ENCODE measurements around the gene SEPTIN7.

SEPTIN7 gene

DNA sequence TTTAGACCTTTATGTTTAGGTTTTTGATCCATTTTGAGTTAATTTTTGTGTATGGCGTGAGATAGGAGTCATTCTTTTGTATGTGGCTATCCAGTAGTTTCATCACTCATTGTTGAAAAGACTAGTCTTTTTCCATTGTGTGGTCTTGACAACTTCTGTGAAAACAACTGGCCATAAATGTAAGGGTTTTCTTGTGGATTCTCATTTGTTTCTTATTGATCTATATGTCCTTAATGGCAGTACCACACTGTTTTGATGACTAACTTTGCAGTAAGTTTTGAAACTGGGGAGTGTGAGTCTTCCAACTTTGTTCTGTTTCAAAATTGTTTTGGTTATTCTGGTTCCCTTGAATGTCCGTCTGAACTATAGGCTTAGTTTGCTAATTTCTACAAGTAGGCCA is 16.3 kb downstream of the SEPTIN7 start:
- Histone ChIP-seq H3K27me3 (no peaks in the 10 kb centered on the region), H3K9me3 (no peaks in the 10 kb centered on the region), H3K36me3 (no peaks in the 10 kb centered on the region), H3K4me1 (ENCODE audit: control insufficient read depth in 1 of 2, insufficient read depth in 1 of 2, low read depth in 1 of 2, low read length in 1 of 2) (no peaks in the 10 kb centered on the region), H3K4me3 (ENCODE audit: low read depth in 1 of 2, low read length in 1 of 2) (no peak overlapping the region), H3K27ac (no peak overlapping the region)
- TF ChIP-seq, protein P1, sequence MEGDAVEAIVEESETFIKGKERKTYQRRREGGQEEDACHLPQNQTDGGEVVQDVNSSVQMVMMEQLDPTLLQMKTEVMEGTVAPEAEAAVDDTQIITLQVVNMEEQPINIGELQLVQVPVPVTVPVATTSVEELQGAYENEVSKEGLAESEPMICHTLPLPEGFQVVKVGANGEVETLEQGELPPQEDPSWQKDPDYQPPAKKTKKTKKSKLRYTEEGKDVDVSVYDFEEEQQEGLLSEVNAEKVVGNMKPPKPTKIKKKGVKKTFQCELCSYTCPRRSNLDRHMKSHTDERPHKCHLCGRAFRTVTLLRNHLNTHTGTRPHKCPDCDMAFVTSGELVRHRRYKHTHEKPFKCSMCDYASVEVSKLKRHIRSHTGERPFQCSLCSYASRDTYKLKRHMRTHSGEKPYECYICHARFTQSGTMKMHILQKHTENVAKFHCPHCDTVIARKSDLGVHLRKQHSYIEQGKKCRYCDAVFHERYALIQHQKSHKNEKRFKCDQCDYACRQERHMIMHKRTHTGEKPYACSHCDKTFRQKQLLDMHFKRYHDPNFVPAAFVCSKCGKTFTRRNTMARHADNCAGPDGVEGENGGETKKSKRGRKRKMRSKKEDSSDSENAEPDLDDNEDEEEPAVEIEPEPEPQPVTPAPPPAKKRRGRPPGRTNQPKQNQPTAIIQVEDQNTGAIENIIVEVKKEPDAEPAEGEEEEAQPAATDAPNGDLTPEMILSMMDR (IDR thresholded peaks at IDR 0.05), result no peak

DNA sequence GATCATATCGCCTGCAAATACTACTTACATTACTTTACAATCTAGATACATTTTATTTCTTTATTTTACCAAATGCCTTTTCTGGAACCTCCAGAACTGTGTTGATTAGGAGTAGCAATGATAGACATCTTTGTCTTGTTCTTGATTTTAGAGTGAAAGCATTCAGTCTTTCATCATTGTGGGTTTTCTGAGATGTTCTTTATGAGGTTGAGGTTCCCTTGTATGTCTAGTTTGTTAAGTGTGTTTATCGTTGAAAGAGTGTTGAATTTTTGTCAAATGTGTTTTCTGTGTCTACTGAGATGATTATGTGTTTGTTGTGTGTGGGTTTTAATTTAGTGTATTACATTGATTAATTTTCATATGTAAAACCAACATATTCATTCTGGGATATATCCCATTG is 17.1 kb downstream of the SEPTIN7 start:
- Histone ChIP-seq H3K4me1 (ENCODE audit: control insufficient read depth in 1 of 2, insufficient read depth in 1 of 2, low read depth in 1 of 2, low read length in 1 of 2) (no peaks in the 10 kb centered on the region), H3K27ac (no peak overlapping the region), H3K9me3 (no peaks in the 10 kb centered on the region), H3K4me3 (ENCODE audit: low read depth in 1 of 2, low read length in 1 of 2) (no peak overlapping the region), H3K27me3 (no peaks in the 10 kb centered on the region), H3K36me3 (no peaks in the 10 kb centered on the region)
- TF ChIP-seq, protein P1 (IDR thresholded peaks at IDR 0.05), result no peak

DNA sequence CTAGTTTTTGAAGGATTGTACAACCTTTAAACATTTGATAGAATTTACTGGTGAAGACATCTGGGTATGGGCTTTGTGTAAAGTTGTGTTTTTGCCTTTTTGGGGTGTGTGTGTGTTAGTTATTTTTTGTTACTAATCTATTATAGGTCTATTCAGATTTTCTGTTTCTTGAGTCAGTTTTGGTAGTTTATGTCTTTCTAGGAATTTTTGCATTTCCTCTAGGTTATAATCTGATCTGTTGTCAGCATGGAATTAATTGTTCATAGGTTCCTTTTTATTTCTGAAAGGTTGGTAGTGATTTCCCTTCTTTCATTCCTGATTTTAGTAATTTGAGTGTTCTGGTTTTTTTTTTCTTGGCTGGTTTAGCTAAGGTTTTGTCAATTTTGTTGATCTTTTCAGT is 17.7 kb downstream of the SEPTIN7 start:
- no peaks in the 10 kb centered on the region for H3K27me3 ChIP-seq
- no peaks in the 10 kb centered on the region for H3K36me3 ChIP-seq
- no peak overlapping the region for H3K4me3 ChIP-seq (ENCODE audit: low read depth in 1 of 2, low read length in 1 of 2)
- no peaks in the 10 kb centered on the region for H3K9me3 ChIP-seq
- H3K4me1 ChIP-seq (ENCODE audit: control insufficient read depth in 1 of 2, insufficient read depth in 1 of 2, low read depth in 1 of 2, low read length in 1 of 2), result no peaks in the 10 kb centered on the region
- no peak overlapping the region for H3K27ac ChIP-seq
- TF ChIP-seq, protein P1 (IDR thresholded peaks at IDR 0.05), result no peak

DNA sequence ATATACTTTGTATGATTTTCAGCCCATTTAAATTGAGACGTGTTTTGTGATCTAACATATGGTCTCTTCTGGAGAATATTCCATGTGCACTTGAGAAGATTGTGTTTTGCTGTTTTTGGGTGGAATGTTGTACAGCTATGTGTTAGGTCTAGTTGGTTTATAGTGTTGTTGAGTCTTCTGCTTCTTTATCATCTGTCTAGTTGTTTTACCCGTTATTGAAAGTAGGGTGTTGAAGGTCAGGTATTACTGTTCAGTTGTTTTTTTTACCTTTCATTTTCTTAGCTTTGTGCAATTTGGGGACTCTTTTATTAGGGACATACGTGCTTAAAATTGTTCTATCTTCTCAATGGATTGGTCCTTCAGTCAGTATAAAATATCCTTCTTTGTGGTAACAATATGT is 18.5 kb downstream of the SEPTIN7 start:
- no peaks in the 10 kb centered on the region for H3K36me3 ChIP-seq
- H3K4me1 ChIP-seq (ENCODE audit: control insufficient read depth in 1 of 2, insufficient read depth in 1 of 2, low read depth in 1 of 2, low read length in 1 of 2), result no peaks in the 10 kb centered on the region
- H3K9me3 ChIP-seq, result no peaks in the 10 kb centered on the region
- H3K4me3 ChIP-seq (ENCODE audit: low read depth in 1 of 2, low read length in 1 of 2), result no peak overlapping the region
- no peaks in the 10 kb centered on the region for H3K27me3 ChIP-seq
- H3K27ac ChIP-seq, result no peak overlapping the region
- TF ChIP-seq, protein P1 (IDR thresholded peaks at IDR 0.05), result no peak

DNA sequence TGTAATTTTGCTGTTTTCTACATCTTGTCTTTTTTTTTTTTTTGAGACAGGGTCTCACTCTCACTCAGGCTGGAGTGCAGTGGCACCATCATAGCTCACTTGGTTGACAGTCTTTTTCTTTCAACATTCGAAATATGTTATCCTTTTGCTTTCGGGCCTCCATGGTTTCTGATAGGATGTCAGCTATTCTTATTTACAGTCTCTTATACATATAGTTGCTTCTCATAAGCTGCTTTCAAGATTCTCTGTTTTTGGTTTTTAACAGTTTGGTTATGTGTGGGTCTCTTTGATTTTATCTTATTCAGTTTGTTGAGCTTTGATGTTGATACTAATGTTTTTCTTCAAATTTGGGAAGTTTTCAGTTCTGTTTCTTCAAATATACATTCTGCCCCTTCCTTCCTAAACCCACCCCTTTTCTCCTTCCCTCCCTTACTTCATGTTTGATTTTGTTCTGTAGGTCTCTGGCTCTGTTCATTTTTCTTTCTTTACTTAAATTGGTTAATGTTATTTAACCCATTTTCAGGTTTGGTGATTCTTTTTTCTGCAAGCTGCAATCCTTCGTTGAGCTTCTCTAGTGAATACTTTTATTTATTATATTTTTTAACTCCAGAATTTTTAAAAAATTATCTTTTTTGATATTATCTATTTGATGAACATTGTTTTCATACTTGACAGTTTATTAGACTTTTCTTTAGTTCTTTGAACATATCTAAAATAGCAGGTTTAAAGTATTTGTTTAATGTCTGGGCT is 19.3 kb downstream of the SEPTIN7 start:
- no peaks in the 10 kb centered on the region for H3K9me3 ChIP-seq
- H3K27ac ChIP-seq, result no peak overlapping the region
- no peaks in the 10 kb centered on the region for H3K4me1 ChIP-seq (ENCODE audit: control insufficient read depth in 1 of 2, insufficient read depth in 1 of 2, low read depth in 1 of 2, low read length in 1 of 2)
- H3K4me3 ChIP-seq (ENCODE audit: low read depth in 1 of 2, low read length in 1 of 2), result no peak overlapping the region
- H3K36me3 ChIP-seq, result no peaks in the 10 kb centered on the region
- no peaks in the 10 kb centered on the region for H3K27me3 ChIP-seq
- TF ChIP-seq, protein P1 (IDR thresholded peaks at IDR 0.05), result no peak

All from neutrophil (primary cell).